HG03095 (cell line): Measurements from ENCODE around the gene GDPD5.
A peak's percentile ranks its signal among the peaks of the same experiment; 100 is the strongest.

ENCODE experiments used
- ATAC-seq: cut with Tn5 transposase; IDR thresholded peaks from one replicate; pipeline ENCODE4 v1.9.1; 2021; ENCODE audit warnings: moderate library complexity; ENCODE audit not compliant: unreplicated experiment

The GDPD5 gene

GRCh38 chr11:75536786-75537641 is 11.3 kb upstream of the GDPD5 start:
- ATAC-seq: peak; percentile 72

GRCh38 chr11:75535071-75535470 is 9.3 kb upstream of the GDPD5 start:
- no peak for ATAC-seq

GRCh38 chr11:75534259-75535069 is 8.7 kb upstream of the GDPD5 start:
- ATAC-seq: no peak

- ATAC-seq: no peak
Measured at GRCh38 chr11:75533896-75534258, 8.1 kb upstream of the GDPD5 start.

GRCh38 chr11:75532200-75533048 is 6.7 kb upstream of the GDPD5 start:
- no peak for ATAC-seq

- no peak for ATAC-seq
Measured at GRCh38 chr11:75531325-75531724, 5.6 kb upstream of the GDPD5 start.

GRCh38 chr11:75530577-75530976 is 4.8 kb upstream of the GDPD5 start:
- no peak for ATAC-seq

- no peak for ATAC-seq
Measured at GRCh38 chr11:75527938-75528735, 2.4 kb upstream of the GDPD5 start.

GRCh38 chr11:75527130-75527529 is 1.4 kb upstream of the GDPD5 start:
- ATAC-seq: no peak

- no peak for ATAC-seq
Measured at GRCh38 chr11:75526192-75526541, 426 bp upstream of the GDPD5 start.

GRCh38 chr11:75524665-75525432 is 892 bp downstream of the GDPD5 start:
- ATAC-seq: peak; percentile 5

GRCh38 chr11:75523811-75524664 is 1.7 kb downstream of the GDPD5 start:
- ATAC-seq: no peak

- no peak for ATAC-seq
Measured at GRCh38 chr11:75523189-75523588, 2.6 kb downstream of the GDPD5 start.

- ATAC-seq: no peak
Measured at GRCh38 chr11:75522286-75523044, 3.3 kb downstream of the GDPD5 start.

- ATAC-seq: no peak
Measured at GRCh38 chr11:75520688-75521087, 5.1 kb downstream of the GDPD5 start.

- ATAC-seq: no peak
Measured at GRCh38 chr11:75518771-75519653, 6.7 kb downstream of the GDPD5 start.

- ATAC-seq: no peak
Measured at GRCh38 chr11:75518204-75518549, 7.6 kb downstream of the GDPD5 start.
